H9 (cell line): Measurements from ENCODE around the gene ITGA11. TPM values are rescaled to one million over a fixed set of nuclear protein-coding genes. Genes with fewer than 3 reads are reported as not detected.

Experiments used
- DNase-seq: peaks from one replicate; pipeline ENCODE4 v3.0.0-alpha.2; 2017
- H2AFZ ChIP-seq: one replicate; pipeline ENCODE4 v1.6.1; 2013; ENCODE audit warnings: mild to moderate bottlenecking, low read length, control low read depth, moderate library complexity
- H2AK5ac ChIP-seq: 2 replicates; pipeline ENCODE4 v1.6.1; 2013; ENCODE audit warnings: low read length, control low read depth, mixed read lengths; ENCODE audit not compliant: insufficient read length
- H2BK120ac ChIP-seq: one replicate; pipeline ENCODE4 v1.6.1; 2013; ENCODE audit warnings: low read depth, mild to moderate bottlenecking, low read length, control low read depth, inconsistent platforms; ENCODE audit not compliant: poor library complexity, severe bottlenecking
- H2BK12ac ChIP-seq: 2 replicates; pipeline ENCODE4 v1.6.1; 2013; ENCODE audit warnings: low read length, control low read depth, mixed read lengths, low read depth; ENCODE audit not compliant: insufficient read length
- H2BK15ac ChIP-seq: 2 replicates; pipeline ENCODE4 v1.6.1; 2013; ENCODE audit warnings: low read depth, low read length, control low read depth
- H2BK20ac ChIP-seq: one replicate; pipeline ENCODE4 v1.6.1; 2013; ENCODE audit warnings: low read depth, mild to moderate bottlenecking, low read length, control low read depth, inconsistent platforms; ENCODE audit not compliant: poor library complexity, severe bottlenecking
- H2BK5ac ChIP-seq: 2 replicates; pipeline ENCODE4 v1.6.1; 2013; ENCODE audit warnings: low read length, control low read depth, mixed read lengths; ENCODE audit not compliant: insufficient read length
- H3K14ac ChIP-seq: 2 replicates; pipeline ENCODE4 v1.6.1; 2013; ENCODE audit warnings: low read length, control low read depth; ENCODE audit not compliant: insufficient read depth
- H3K18ac ChIP-seq: 2 replicates; pipeline ENCODE4 v1.6.1; 2013; ENCODE audit warnings: low read depth, mild to moderate bottlenecking, mixed read lengths, low read length, control low read depth; ENCODE audit not compliant: insufficient read length
- H3K23ac ChIP-seq: 2 replicates; pipeline ENCODE4 v1.6.1; 2013; ENCODE audit warnings: low read length, control low read depth, mixed read lengths, low read depth; ENCODE audit not compliant: insufficient read length
- H3K23me2 ChIP-seq: 2 replicates; pipeline ENCODE4 v1.6.1; 2013; ENCODE audit warnings: low read depth, mild to moderate bottlenecking, mixed read lengths, low read length, control low read depth; ENCODE audit not compliant: insufficient read length, poor library complexity, severe bottlenecking
- H3K27ac ChIP-seq: 2 replicates; pipeline ENCODE4 v1.5.1; 2013; ENCODE audit warnings: low read length, control low read depth, mixed read lengths, low read depth; ENCODE audit not compliant: insufficient read length
- H3K27me3 ChIP-seq: 2 replicates; pipeline ENCODE4 v1.6.1; 2013; ENCODE audit warnings: low read length, control low read depth, inconsistent platforms; ENCODE audit not compliant: insufficient read depth
- H3K4ac ChIP-seq: 2 replicates; pipeline ENCODE4 v1.6.1; 2013; ENCODE audit warnings: low read depth, mild to moderate bottlenecking, control low read depth, inconsistent platforms, low read length, moderate library complexity
- H3K4me1 ChIP-seq: 2 replicates; pipeline ENCODE4 v1.6.1; 2013; ENCODE audit warnings: low read length, control low read depth, inconsistent platforms; ENCODE audit not compliant: insufficient read depth
- H3K4me2 ChIP-seq: 2 replicates; pipeline ENCODE4 v1.6.1; 2013; ENCODE audit warnings: low read length, control low read depth, mixed read lengths; ENCODE audit not compliant: insufficient read length, insufficient read depth
- H3K56ac ChIP-seq: 2 replicates; pipeline ENCODE4 v1.6.1; 2013; ENCODE audit warnings: low read depth, mild to moderate bottlenecking, mixed read lengths, low read length, control low read depth; ENCODE audit not compliant: insufficient read length
- H3K79me1 ChIP-seq: 2 replicates; pipeline ENCODE4 v1.6.1; 2013; ENCODE audit warnings: low read depth, mild to moderate bottlenecking, moderate library complexity, low read length, control low read depth, inconsistent platforms; ENCODE audit not compliant: insufficient read depth, poor library complexity, severe bottlenecking
- H3K79me2 ChIP-seq: 2 replicates; pipeline ENCODE4 v1.6.1; 2013; ENCODE audit warnings: low read length, control low read depth, inconsistent platforms; ENCODE audit not compliant: insufficient read depth
- H3K9ac ChIP-seq: 2 replicates; pipeline ENCODE4 v1.6.1; 2013; ENCODE audit warnings: low read length, control low read depth, mixed read lengths; ENCODE audit not compliant: insufficient read length; ENCODE audit errors: extremely low read depth
- H3K9me3 ChIP-seq: one replicate; pipeline ENCODE4 v1.6.1; 2013; ENCODE audit warnings: low read depth, low read length, inconsistent platforms; ENCODE audit not compliant: control insufficient read depth
- H3T11ph ChIP-seq: one replicate; pipeline ENCODE4 v1.6.1; 2013; ENCODE audit warnings: mild to moderate bottlenecking, low read length, control low read depth, inconsistent platforms
- H4K20me1 ChIP-seq: one replicate; pipeline ENCODE4 v1.6.1; 2013; ENCODE audit not compliant: control insufficient read depth, insufficient read length, insufficient read depth
- H4K5ac ChIP-seq: 2 replicates; pipeline ENCODE4 v1.6.1; 2013; ENCODE audit warnings: low read depth, mild to moderate bottlenecking, mixed read lengths, low read length, control low read depth; ENCODE audit not compliant: insufficient read length
- H4K8ac ChIP-seq: replicated peaks from 2 replicates; pipeline ENCODE4 v1.6.1; 2013; ENCODE audit warnings: low read length, control low read depth, mixed read lengths, low read depth; ENCODE audit not compliant: insufficient read length
- H4K91ac ChIP-seq: 2 replicates; pipeline ENCODE4 v1.6.1; 2013; ENCODE audit warnings: low read depth, mild to moderate bottlenecking, moderate library complexity, mixed read lengths, low read length, control low read depth; ENCODE audit not compliant: insufficient read length
- H3K27ac Mint-ChIP-seq, 3 experiments: 2 replicates in 2 of 3; 3 replicates in 1 of 3; pipeline ENCODE4 v1.8.0; 2020 to 2021; ENCODE audit warnings: mixed read lengths in 3 of 3, mild to moderate bottlenecking in 1 of 3, moderate library complexity in 1 of 3
- H3K27me3 Mint-ChIP-seq: 2 replicates; pipeline ENCODE4 v1.8.0; 2021; ENCODE audit warnings: low read depth, mild to moderate bottlenecking, moderate library complexity, mixed read lengths
- H3K36me3 Mint-ChIP-seq, 3 experiments: 2 replicates in 2 of 3; 3 replicates in 1 of 3; pipeline ENCODE4 v1.8.0; 2020 to 2021; ENCODE audit warnings: low read depth in 3 of 3, mixed read lengths in 3 of 3; ENCODE audit not compliant: insufficient read depth in 1 of 3
- H3K4me1 Mint-ChIP-seq, 2 experiments: 2 replicates each; pipeline ENCODE4 v1.8.0; 2020; ENCODE audit warnings: mixed read lengths in 2 of 2
- H3K4me3 Mint-ChIP-seq, 2 experiments: 2 replicates in 1 of 2; 3 replicates in 1 of 2; pipeline ENCODE4 v1.8.0; 2020 to 2021; ENCODE audit warnings: mild to moderate bottlenecking in 2 of 2, mixed read lengths in 2 of 2, moderate library complexity in 1 of 2
- H3K9me3 Mint-ChIP-seq, 2 experiments: 2 replicates in 1 of 2; 3 replicates in 1 of 2; pipeline ENCODE4 v1.8.0; 2020; ENCODE audit warnings: mild to moderate bottlenecking in 2 of 2, mixed read lengths in 2 of 2, moderate library complexity in 1 of 2
- total RNA-seq: library from RNA; stranded (reverse); gene quantifications from 2 replicates; pipeline ENCODE4 v1.2.1, GENCODE V29; 2021
- TF ChIP-seq, protein P1 (sequence below): fragments of 200-600 bp; sonication (generic); conservative IDR thresholded peaks from 3 replicates; pipeline ENCODE4 v1.8.0; 2021; ENCODE audit warnings: antibody characterized with exemption, mild to moderate bottlenecking

The ITGA11 gene
- total RNA-seq, 1 experiment from 2014 or later, result 0.07 TPM

DNA sequence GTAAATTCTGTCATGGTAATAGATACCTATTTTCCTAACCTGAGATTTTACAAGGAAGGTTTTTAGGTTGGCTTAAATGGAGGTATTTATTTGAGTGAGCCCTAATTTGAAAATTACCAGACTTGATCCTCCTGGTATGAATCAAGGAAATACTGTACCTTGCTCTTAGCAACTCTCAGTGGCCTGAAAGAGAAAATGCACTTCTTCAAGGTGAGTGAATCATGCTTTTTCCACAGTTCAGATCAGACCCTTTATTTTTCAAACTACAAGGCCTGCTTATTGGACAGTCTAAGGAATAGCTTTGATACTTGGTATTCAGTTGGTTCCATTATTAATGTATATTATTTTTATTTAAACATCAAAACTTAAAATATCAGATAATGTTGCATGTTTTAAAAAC, 139.0 kb downstream of the ITGA11 start:
- no peaks in the 10 kb centered on the region for H3K79me1 ChIP-seq
- no peaks in the 10 kb centered on the region for H4K20me1 ChIP-seq
- Mint-ChIP-seq H3K4me3 (no peak overlapping the region), H3K4me1 (peaks cover 40 to 45% of the 10 kb centered on the region in 2 experiments), H3K9me3 (no peaks in the 10 kb centered on the region), H3K27me3 (no peaks in the 10 kb centered on the region), H3K27ac (no peak overlapping the region; a peak in 1 of 7 replicates), H3K36me3 (peaks cover 15 to 40% (median 34%) of the 10 kb centered on the region in 3 experiments; a peak in 6 of 7 replicates)
- H2AK5ac ChIP-seq, result no peak overlapping the region
- H2BK20ac ChIP-seq, result no peak overlapping the region
- H3K4me2 ChIP-seq, result no peak overlapping the region
- H3T11ph ChIP-seq, result no peak overlapping the region
- no peak overlapping the region for H4K8ac ChIP-seq
- H3K27ac ChIP-seq, result no peak overlapping the region
- no peak overlapping the region for H2AFZ ChIP-seq
- no peak for DNase-seq
- no peak overlapping the region for H2BK15ac ChIP-seq
- H4K91ac ChIP-seq, result no peak overlapping the region
- no peak overlapping the region for H3K14ac ChIP-seq
- H3K79me2 ChIP-seq, result peaks cover 6% of the 10 kb centered on the region; the same call in 1 of the 2 replicates
- H3K27me3 ChIP-seq, result no peaks in the 10 kb centered on the region
- no peak overlapping the region for H3K4ac ChIP-seq
- no peaks in the 10 kb centered on the region for H3K4me1 ChIP-seq
- H3K23ac ChIP-seq, result no peak overlapping the region
- no peak overlapping the region for H3K9ac ChIP-seq
- no peak overlapping the region for H2BK12ac ChIP-seq
- H4K5ac ChIP-seq, result no peak overlapping the region
- H3K9me3 ChIP-seq, result no peaks in the 10 kb centered on the region
- H2BK5ac ChIP-seq, result no peak overlapping the region
- TF ChIP-seq, protein P1, sequence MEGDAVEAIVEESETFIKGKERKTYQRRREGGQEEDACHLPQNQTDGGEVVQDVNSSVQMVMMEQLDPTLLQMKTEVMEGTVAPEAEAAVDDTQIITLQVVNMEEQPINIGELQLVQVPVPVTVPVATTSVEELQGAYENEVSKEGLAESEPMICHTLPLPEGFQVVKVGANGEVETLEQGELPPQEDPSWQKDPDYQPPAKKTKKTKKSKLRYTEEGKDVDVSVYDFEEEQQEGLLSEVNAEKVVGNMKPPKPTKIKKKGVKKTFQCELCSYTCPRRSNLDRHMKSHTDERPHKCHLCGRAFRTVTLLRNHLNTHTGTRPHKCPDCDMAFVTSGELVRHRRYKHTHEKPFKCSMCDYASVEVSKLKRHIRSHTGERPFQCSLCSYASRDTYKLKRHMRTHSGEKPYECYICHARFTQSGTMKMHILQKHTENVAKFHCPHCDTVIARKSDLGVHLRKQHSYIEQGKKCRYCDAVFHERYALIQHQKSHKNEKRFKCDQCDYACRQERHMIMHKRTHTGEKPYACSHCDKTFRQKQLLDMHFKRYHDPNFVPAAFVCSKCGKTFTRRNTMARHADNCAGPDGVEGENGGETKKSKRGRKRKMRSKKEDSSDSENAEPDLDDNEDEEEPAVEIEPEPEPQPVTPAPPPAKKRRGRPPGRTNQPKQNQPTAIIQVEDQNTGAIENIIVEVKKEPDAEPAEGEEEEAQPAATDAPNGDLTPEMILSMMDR, result no peak
- H2BK120ac ChIP-seq, result no peak overlapping the region
- no peaks in the 10 kb centered on the region for H3K23me2 ChIP-seq
- no peak overlapping the region for H3K18ac ChIP-seq
- H3K56ac ChIP-seq, result no peak overlapping the region
